Fibroblast of lung (primary cell): ENCODE results near the gene SCYGR2.

ENCODE experiments used
- CTCF ChIP-seq, 2 donors: IDR thresholded peaks in 1 of 2; conservative IDR thresholded peaks in 1 of 2; 1 replicate in 1 of 2; 2 replicates in 1 of 2; pipeline ENCODE4 v1.5.1; 2011 to 2012; ENCODE audit warnings: low read length in 2 of 2, control low read depth in 1 of 2, inconsistent platforms in 1 of 2, low read depth in 1 of 2, mild to moderate bottlenecking in 1 of 2
- EZH2 ChIP-seq: IDR thresholded peaks from 2 replicates; pipeline ENCODE4 v1.5.1; 2012; ENCODE audit warnings: low read length, control low read depth, mild to moderate bottlenecking; ENCODE audit errors: missing control alignments

GRCh38 chr2:227617316-227618230 lies 18.9 kb downstream of the SCYGR2 start, which contains the start of gene SCYGR4:
- TF ChIP-seq CTCF (conservative IDR thresholded peaks at IDR 0.05 in 1 of 2, IDR thresholded peaks at IDR 0.05 in 1 of 2; ENCODE audit: low read depth in 1 of 2, low read length in 2 of 2), result no peak
- no peak for TF ChIP-seq EZH2
